Right cardiac atrium (tissue), 5 donors: ENCODE measurements around the gene DYNC2I2. TPM values are rescaled to one million over a fixed set of nuclear protein-coding genes. Genes with fewer than 3 reads are reported as not detected.
"Not testable (repeated sequence)": the region's sequence is repeated elsewhere in the genome, so short reads cannot be mapped to it uniquely, and the experiment has no call there.

Source experiments
- ATAC-seq, 2 donors: fragments of 200-7000 bp; cut with Tn5 transposase; one replicate each; pipeline versions ENCODE4 v1.8.0 to v1.9.1; 2020; ENCODE audit warnings: moderate library complexity in 2 of 2, mild to moderate bottlenecking in 1 of 2
- DNase-seq, 3 donors: peaks; one replicate each; pipeline ENCODE4 v3.0.0-alpha.2; 2020
- H3K27ac ChIP-seq: one replicate; pipeline ENCODE4 v1.5.1; 2013; ENCODE audit warnings: mild to moderate bottlenecking, low read length, control low read depth, moderate library complexity
- H3K27me3 ChIP-seq: one replicate; pipeline ENCODE4 v1.6.1; 2013; ENCODE audit not compliant: control insufficient read depth, insufficient read depth
- H3K4me1 ChIP-seq: one replicate; pipeline ENCODE4 v1.6.1; 2013; ENCODE audit warnings: low read length; ENCODE audit not compliant: control insufficient read depth, insufficient read depth
- H3K4me3 ChIP-seq: one replicate; pipeline ENCODE4 v1.5.1; 2013; ENCODE audit warnings: low read length, control low read depth
- H3K9me3 ChIP-seq: one replicate; pipeline ENCODE4 v1.6.1; 2013; ENCODE audit warnings: low read length; ENCODE audit not compliant: control insufficient read depth
- WGBS: extraction: QIAGEN DNeasy Blood & Tissue Kit; methylation state at CpG from one replicate; pipeline ENCODE4 v1.1.7; 2013; 5-methylcytosine and 5-hydroxymethylcytosine counted together
- intact Hi-C, 4 donors: fragments of 100-400 bp; cut with DNase I; formaldehyde crosslinking; loops; one replicate each; pipeline versions ENCODE4 v1.11.0 to v1.14.0; 2022 to 2023
- polyA plus RNA-seq: library from polyadenylated mRNA; stranded (reverse); fragments of 200-250 nt; gene quantifications from one replicate; pipeline ENCODE4 v1.2.3, GENCODE V29; 2013
- total RNA-seq, 4 donors: library from RNA; stranded (reverse); fragmentation: NEBNext Ultra II Directional; extraction: Animal tissue kit (Norgen Biotek cat#: 25700); gene quantifications; one replicate each; pipeline ENCODE4 v1.2.1, GENCODE V29; 2021
- donor health status: healthy with polysubstance abuse.
- donor health status: DM: no; HTN: yes; CAD: no.
- donor health status: DM: no; HTN: no; CAD: no.
- donor health status: DM: no; HTN: yes; CAD: no; lungs with severe emphysema.
- donor health status: DM: yes; HTN: yes; CAD: no.

The DYNC2I2 gene
- total and polyA plus RNA-seq, 5 donors, result 13.5 to 30.2 (median 20.1) TPM

- no peak overlapping the region for H3K27ac ChIP-seq
- intact Hi-C loops, result no loop called here
These were observed 29.2 kb upstream of the DYNC2I2 start for GRCh38 chr9:128685636-128686489.

DNA sequence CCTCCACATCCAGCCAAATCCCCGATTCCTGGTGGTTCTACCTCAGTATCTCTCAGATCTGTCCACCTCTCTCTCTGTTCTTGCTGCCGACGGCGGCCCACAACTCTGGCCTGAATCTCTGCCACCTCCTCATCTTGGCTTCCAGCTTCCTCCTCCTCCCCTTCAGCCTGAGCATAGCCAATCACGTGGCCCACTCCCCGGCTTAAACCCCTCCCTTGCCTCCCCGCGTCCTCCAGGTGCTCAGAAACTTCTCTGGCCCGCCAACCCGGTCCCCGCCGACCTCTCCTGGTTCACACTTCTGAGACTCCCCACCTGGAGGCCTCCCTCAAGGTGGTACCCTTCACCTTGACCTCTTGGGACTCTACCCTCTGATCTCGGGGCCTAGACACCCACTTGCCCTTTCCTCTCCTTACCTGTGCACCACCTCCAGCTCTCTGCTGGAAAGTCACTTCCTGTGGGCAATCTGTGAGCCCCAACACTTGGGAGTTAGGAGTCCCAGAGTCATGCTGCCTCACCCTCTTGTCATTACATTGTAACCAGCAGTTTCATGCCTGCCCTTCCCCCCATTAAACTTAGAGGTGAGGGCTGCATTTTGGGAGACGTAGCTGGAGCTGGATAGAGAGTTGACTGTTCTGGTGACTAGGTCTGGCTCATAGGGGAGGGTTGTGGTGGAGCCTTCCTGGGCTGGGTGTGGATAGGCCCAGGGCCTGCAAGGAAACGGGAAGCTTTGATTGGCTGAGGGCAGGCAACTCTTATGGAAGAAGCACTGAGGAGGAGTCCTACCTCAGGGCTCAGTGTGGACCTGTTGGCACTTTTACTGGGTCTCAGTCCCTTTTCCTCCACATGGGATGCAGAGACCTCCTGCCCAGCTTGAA lies 27.9 kb upstream of the DYNC2I2 start:
- intact Hi-C loops, result no loop called here
- ATAC-seq, result peak; percentile 65 to 67
- H3K27ac ChIP-seq, result peak overlapping the region; percentile 59

More at GRCh38 chr9:128685636-128686489, 29.2 kb upstream of the DYNC2I2 start:
- DNase-seq, result no peak
- WGBS, result 79% methylated on average over 17 of the region's 17 CpGs
- Histone ChIP-seq H3K4me1 (peaks cover 3% of the 10 kb centered on the region), H3K9me3 (no peaks in the 10 kb centered on the region), H3K4me3 (no peak overlapping the region), H3K27me3 (no peaks in the 10 kb centered on the region)
- ATAC-seq, result no peak

GRCh38 chr9:128684065-128684324 lies 27.3 kb upstream of the DYNC2I2 start:
- no peak for DNase-seq
- WGBS, result 0% methylated on average over 3 of the region's 3 CpGs
- Histone ChIP-seq H3K27me3 (no peaks in the 10 kb centered on the region), H3K4me3 (peak overlapping the region; percentile 70), H3K9me3 (no peaks in the 10 kb centered on the region), H3K4me1 (peaks cover 3% of the 10 kb centered on the region), H3K27ac (peak overlapping the region; percentile 59)
- ATAC-seq, result no peak
- intact Hi-C loops, result no loop called here

More for the DNA sequence above, 27.9 kb upstream of the DYNC2I2 start:
- Histone ChIP-seq H3K4me1 (peaks cover 3% of the 10 kb centered on the region), H3K4me3 (peak overlapping the region; percentile 70), H3K27me3 (no peaks in the 10 kb centered on the region), H3K9me3 (no peaks in the 10 kb centered on the region)
- DNase-seq, result peak; percentile 78 to 89 (median 83)
- WGBS, result 10% methylated on average over 15 of the region's 15 CpGs

DNA sequence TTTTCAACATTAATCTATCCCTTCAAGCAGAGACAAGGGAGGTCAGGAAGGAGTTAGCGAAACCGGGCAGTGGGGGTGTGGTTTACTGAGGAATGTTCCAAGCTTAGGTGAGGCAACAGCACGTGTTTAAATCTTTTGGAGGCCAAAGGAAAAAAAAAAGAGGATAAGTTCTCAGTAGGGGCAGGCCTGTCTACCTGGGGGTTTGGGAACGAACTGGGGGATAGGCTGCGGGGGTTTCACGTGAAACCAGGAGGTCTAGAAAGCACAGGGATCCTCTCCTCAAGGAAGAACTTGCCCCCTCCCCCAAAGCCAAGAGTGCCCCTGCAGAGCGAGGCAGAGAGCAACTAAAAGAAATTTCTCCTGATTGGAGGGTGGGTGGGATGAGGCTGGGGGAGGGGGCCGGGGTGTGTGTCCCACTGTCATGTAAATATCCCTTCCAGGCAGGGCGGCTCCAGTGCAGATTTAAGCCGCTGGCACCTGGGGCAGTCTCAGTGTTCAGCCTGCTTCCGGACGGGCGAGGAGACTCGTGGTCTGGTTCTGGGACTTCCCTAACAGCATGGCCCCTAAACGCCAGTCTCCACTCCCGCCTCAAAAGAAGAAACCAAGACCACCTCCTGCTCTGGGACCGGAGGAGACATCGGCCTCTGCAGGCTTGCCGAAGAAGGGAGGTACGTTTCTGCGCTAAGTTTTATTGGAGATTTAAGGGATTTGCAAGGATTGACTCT lies 26.9 kb upstream of the DYNC2I2 start:
- ATAC-seq (peak; percentile 49 to 58), DNase-seq (peak; percentile 45 to 81 (median 69))
- peak overlapping the region; percentile 70 for H3K4me3 ChIP-seq
- WGBS, result 8% methylated on average over 21 of the region's 21 CpGs
- H3K4me1 ChIP-seq, result peaks cover 3% of the 10 kb centered on the region
- peak overlapping the region; percentile 59 for H3K27ac ChIP-seq
- H3K9me3 ChIP-seq, result no peaks in the 10 kb centered on the region
- no peaks in the 10 kb centered on the region for H3K27me3 ChIP-seq
- intact Hi-C loops, result no loop called here

GRCh38 chr9:128677794-128678193 lies 21.1 kb upstream of the DYNC2I2 start:
- H3K27ac ChIP-seq, result no peak overlapping the region
- no peaks in the 10 kb centered on the region for H3K9me3 ChIP-seq
- WGBS, result 86% methylated on average over 10 of the region's 10 CpGs
- H3K4me1 ChIP-seq, result no peaks in the 10 kb centered on the region
- no peak overlapping the region for H3K4me3 ChIP-seq
- intact Hi-C loops, result no loop called here
- DNase-seq (no peak), ATAC-seq (no peak)
- no peaks in the 10 kb centered on the region for H3K27me3 ChIP-seq

DNA sequence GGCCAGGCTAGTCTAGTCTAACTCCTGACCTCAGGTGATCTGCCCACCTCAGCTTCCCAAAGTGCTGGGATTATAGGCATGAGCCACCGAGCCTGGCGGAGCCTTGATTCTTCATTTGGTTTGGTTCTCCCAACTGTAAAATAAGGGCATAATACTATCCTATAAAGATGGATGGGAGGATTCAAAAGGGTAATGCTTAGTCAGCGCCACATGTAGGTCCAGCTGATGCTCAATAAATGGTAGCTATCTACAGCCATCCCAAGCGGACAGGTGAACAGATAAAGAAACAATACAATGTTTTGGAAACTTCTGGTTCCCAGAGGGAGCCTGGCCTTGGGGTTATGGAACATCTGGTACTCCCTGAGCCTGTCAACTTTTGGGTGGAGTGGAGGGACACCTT lies 18.7 kb upstream of the DYNC2I2 start:
- H3K9me3 ChIP-seq, result no peaks in the 10 kb centered on the region
- DNase-seq (no peak), ATAC-seq (no peak)
- no peaks in the 10 kb centered on the region for H3K4me1 ChIP-seq
- no peak overlapping the region for H3K4me3 ChIP-seq
- no peak overlapping the region for H3K27ac ChIP-seq
- intact Hi-C loops, result no loop called here
- H3K27me3 ChIP-seq, result no peaks in the 10 kb centered on the region
- whole genome bisulfite sequencing, result 96% methylated on average over 4 of the region's 4 CpGs

DNA sequence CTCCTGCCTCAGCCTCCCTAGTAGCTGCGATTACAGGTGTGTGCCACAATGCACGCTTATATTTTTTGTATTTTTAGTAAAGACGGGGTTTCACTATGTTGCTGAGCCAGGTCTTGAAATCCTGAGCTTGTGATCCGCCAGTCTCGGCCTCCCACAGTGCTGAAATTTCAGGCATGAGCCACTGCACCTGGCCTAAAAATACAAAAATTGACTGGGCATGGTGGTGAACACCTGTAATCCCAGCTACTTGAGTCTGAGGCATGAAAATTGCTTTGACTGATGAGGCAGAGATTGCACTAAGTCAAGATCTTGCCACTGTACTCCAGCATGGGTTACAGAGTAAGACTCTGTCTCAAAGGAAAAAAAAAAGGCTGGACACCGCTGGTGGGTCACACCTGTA lies 13.1 kb upstream of the DYNC2I2 start:
- H3K27ac ChIP-seq, result no peak overlapping the region
- ATAC-seq, result no peak
- DNase-seq, result no peak
- no peaks in the 10 kb centered on the region for H3K4me1 ChIP-seq
- no peaks in the 10 kb centered on the region for H3K9me3 ChIP-seq
- no peak overlapping the region for H3K4me3 ChIP-seq
- intact Hi-C loops, result no loop called here
- WGBS, result 94% methylated on average over 6 of the region's 6 CpGs
- H3K27me3 ChIP-seq, result no peaks in the 10 kb centered on the region

DNA sequence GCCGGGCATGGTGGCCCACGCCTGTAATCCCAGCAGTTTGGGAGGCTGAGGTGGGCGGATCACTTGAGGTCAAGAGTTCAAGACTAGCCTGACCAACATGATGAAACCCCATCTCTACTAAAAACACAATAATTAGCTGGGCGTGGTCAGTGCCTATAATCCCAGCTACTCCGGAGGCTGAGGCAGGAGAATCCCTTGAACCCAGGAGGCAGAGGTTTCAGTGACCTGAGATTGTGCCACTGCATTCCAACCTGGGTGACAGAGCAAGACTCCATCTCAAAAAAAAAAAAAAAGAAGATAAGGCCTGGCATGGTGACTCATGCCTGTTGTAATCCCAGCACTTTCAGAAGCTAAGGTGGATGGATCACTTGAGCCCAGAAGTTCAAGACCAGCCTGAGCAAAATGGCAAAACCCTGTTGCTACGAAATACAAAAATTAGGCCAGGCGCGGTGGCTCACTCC lies 9.9 kb upstream of the DYNC2I2 start:
- H3K27me3 ChIP-seq, DNase-seq, H3K27ac ChIP-seq, H3K9me3 ChIP-seq, intact Hi-C loops, H3K4me3 ChIP-seq, ATAC-seq, H3K4me1 ChIP-seq: not testable (repeated sequence)
- WGBS, result 92% methylated on average over 8 of the region's 8 CpGs

DNA sequence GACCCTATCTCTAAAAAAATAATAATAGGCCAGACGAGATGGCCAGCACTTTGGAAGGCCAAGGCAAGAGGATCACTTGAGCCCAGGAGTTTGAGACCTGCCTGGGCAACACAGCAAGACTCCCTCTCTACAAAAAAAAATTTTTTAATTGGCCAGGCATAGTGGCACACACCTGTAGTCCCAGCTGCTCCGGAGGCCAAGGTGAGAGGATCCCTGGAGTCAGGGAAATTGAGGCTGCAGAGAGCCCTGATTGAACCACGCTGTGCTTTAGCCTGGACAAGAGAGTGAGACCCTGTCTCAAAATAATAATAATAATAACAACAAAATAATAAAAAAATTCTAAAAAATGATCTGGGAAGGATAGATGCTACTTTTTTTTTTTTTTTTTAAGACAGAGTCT lies 1.1 kb upstream of the DYNC2I2 start:
- no peaks in the 10 kb centered on the region for H3K9me3 ChIP-seq
- no peak overlapping the region for H3K27ac ChIP-seq
- intact Hi-C loops, result no loop called here
- H3K27me3 ChIP-seq, result no peaks in the 10 kb centered on the region
- 98% methylated on average over 3 of the region's 3 CpGs for WGBS
- peaks cover 2% of the 10 kb centered on the region for H3K4me1 ChIP-seq
- no peak for ATAC-seq
- no peak overlapping the region for H3K4me3 ChIP-seq
- DNase-seq, result peak in 1 of 3 donors; percentile 9

DNA sequence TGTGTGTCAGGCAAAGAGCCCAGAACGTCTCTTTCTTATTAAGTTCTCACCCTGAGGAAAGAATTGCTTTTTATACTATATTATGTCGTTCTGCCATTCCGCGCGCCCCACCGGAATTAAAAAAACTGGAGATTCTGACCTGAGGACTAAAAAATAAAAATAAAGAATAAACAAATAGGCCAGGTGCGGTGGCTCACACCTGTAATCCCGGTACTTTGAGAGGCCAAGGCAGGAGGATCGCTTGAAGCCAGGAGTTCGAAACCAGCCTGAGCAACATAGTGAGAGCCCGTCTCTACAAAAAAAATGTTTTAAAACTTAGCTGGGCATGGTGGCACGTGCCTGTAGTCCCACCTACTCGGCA lies 677 bp upstream of the DYNC2I2 start:
- H3K4me3 ChIP-seq, result peak overlapping the region; percentile 87
- H3K27ac ChIP-seq, result no peak overlapping the region
- WGBS, result 97% methylated on average over 13 of the region's 13 CpGs
- no peak for ATAC-seq
- H3K27me3 ChIP-seq, result no peaks in the 10 kb centered on the region
- intact Hi-C loops, result no loop called here
- no peaks in the 10 kb centered on the region for H3K9me3 ChIP-seq
- peak in 1 of 3 donors; percentile 32 for DNase-seq
- peaks cover 2% of the 10 kb centered on the region for H3K4me1 ChIP-seq

- Histone ChIP-seq H3K27ac (no peak overlapping the region), H3K27me3 (no peaks in the 10 kb centered on the region), H3K4me3 (no peak overlapping the region), H3K4me1 (peaks cover 2% of the 10 kb centered on the region), H3K9me3 (no peaks in the 10 kb centered on the region)
- intact Hi-C loops, result no loop called here
- WGBS, result 93% methylated on average over 1 of the region's 1 CpG
- no peak for ATAC-seq
- peak in 2 of 3 donors; percentile 3 to 6 for DNase-seq
These were observed 2.2 kb downstream of the DYNC2I2 start for GRCh38 chr9:128654481-128654880.
